Measurements from ENCODE around the gene KRT74. TPM values are rescaled to one million over a fixed set of nuclear protein-coding genes. Genes with fewer than 3 reads are reported as not detected.

The KRT74 gene
- total RNA-seq = not detected

GRCh38 chr12:52573743-52574142 lies at the start of gene KRT74:
Gene KRT74, minus strand, starts transcription at chr12:52573843. Its CDS starts 66 bp downstream, at chr12:52573777.
- no CpG with 5 or more reads among the region's 3 CpGs for WGBS, 2 donors (ENCODE audit: low coverage in 1 of 2)
- TF ChIP-seq POLR2A (IDR thresholded peaks at IDR 0.05) (no peak), POLR2AphosphoS5 (IDR thresholded peaks at IDR 0.05) (no peak), EP300 (IDR thresholded peaks at IDR 0.05) (no peak)
- TF ChIP-seq, protein P1, sequence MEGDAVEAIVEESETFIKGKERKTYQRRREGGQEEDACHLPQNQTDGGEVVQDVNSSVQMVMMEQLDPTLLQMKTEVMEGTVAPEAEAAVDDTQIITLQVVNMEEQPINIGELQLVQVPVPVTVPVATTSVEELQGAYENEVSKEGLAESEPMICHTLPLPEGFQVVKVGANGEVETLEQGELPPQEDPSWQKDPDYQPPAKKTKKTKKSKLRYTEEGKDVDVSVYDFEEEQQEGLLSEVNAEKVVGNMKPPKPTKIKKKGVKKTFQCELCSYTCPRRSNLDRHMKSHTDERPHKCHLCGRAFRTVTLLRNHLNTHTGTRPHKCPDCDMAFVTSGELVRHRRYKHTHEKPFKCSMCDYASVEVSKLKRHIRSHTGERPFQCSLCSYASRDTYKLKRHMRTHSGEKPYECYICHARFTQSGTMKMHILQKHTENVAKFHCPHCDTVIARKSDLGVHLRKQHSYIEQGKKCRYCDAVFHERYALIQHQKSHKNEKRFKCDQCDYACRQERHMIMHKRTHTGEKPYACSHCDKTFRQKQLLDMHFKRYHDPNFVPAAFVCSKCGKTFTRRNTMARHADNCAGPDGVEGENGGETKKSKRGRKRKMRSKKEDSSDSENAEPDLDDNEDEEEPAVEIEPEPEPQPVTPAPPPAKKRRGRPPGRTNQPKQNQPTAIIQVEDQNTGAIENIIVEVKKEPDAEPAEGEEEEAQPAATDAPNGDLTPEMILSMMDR (IDR thresholded peaks at IDR 0.05) = no peak
- ATAC-seq = no peak

DNA sequence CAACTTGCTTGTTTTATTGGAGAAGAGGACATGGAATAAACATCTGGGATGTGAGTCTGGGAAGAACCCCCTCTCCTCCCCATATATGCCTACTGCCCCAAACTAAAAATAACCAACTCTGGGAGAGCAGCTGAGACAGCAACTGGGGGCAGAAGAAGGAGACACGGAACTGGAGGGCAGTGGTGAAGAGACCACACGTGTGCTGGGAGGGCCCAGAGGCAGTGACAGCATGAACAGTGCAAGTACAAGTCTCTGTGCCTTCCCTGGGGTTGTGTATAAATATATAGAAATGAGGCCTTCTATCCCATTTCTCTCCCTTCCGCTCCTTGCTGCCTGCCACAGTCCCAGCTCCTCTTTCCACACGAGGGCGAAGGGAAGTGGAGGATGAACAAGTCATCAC lies 48.7 kb upstream of the KRT74 start:
- Histone ChIP-seq H3K36me3 (no peaks in the 10 kb centered on the region), H3K9me3 (no peaks in the 10 kb centered on the region), H3K4me3 (no peak overlapping the region), H3K4me1 (no peaks in the 10 kb centered on the region), H3K27me3 (peaks cover 4% of the 10 kb centered on the region), H3K27ac (no peak overlapping the region)
- TF ChIP-seq POLR2A (IDR thresholded peaks at IDR 0.05) = no peak
- TF ChIP-seq POLR2AphosphoS5 (IDR thresholded peaks at IDR 0.05) = no peak
- no peak for TF ChIP-seq EP300 (IDR thresholded peaks at IDR 0.05)
- TF ChIP-seq, protein P1 (IDR thresholded peaks at IDR 0.05) = no peak
- WGBS, 2 donors (ENCODE audit: low coverage in 1 of 2) = 33 to 72% methylated on average over 5 of the region's 5 CpGs
- ATAC-seq = no peak

More at GRCh38 chr12:52573743-52574142, at the start of gene KRT74:
- H3K4me1 ChIP-seq = no peaks in the 10 kb centered on the region
- H3K36me3 ChIP-seq = no peaks in the 10 kb centered on the region
- no peaks in the 10 kb centered on the region for H3K9me3 ChIP-seq
- H3K27ac ChIP-seq = no peak within 1 kb of the TSS
- no peak within 1 kb of the TSS for H3K4me3 ChIP-seq
- peaks cover 43% of the 10 kb centered on the region for H3K27me3 ChIP-seq

GRCh38 chr12:52618866-52619265 lies 45.2 kb upstream of the KRT74 start:
- TF ChIP-seq, protein P1 (IDR thresholded peaks at IDR 0.05) = no peak
- TF ChIP-seq POLR2AphosphoS5 (IDR thresholded peaks at IDR 0.05) = no peak
- no peak for TF ChIP-seq POLR2A (IDR thresholded peaks at IDR 0.05)
- no peak for TF ChIP-seq EP300 (IDR thresholded peaks at IDR 0.05)
- WGBS, 2 donors (ENCODE audit: low coverage in 1 of 2) = 66 to 86% methylated on average over 1 to 2 of the region's 2 CpGs
- Histone ChIP-seq H3K9me3 (no peaks in the 10 kb centered on the region), H3K4me3 (no peak overlapping the region), H3K4me1 (no peaks in the 10 kb centered on the region), H3K27ac (no peak overlapping the region), H3K36me3 (no peaks in the 10 kb centered on the region), H3K27me3 (peaks cover 21% of the 10 kb centered on the region)
- ATAC-seq = no peak

- H3K4me1 ChIP-seq = no peaks in the 10 kb centered on the region
- H3K27ac ChIP-seq = no peak within 1 kb of the TSS
- TF ChIP-seq POLR2AphosphoS5 (IDR thresholded peaks at IDR 0.05) = no peak
- no peak for TF ChIP-seq POLR2A (IDR thresholded peaks at IDR 0.05)
- TF ChIP-seq, protein P1 (IDR thresholded peaks at IDR 0.05) = no peak
- TF ChIP-seq EP300 (IDR thresholded peaks at IDR 0.05) = no peak
- H3K9me3 ChIP-seq = no peaks in the 10 kb centered on the region
- no CpG with 5 or more reads among the region's 14 CpGs for WGBS, 2 donors (ENCODE audit: low coverage in 1 of 2)
- peaks cover 27% of the 10 kb centered on the region for H3K27me3 ChIP-seq
- no peak within 1 kb of the TSS for H3K4me3 ChIP-seq
- ATAC-seq = no peak
- no peaks in the 10 kb centered on the region for H3K36me3 ChIP-seq
Measured at GRCh38 chr12:52618216-52618615, 44.6 kb upstream of the KRT74 start, which contains the start of gene KRT73. Gene KRT73, minus strand, starts transcription at chr12:52618559. Its CDS starts 35 bp downstream, at chr12:52618524.

DNA sequence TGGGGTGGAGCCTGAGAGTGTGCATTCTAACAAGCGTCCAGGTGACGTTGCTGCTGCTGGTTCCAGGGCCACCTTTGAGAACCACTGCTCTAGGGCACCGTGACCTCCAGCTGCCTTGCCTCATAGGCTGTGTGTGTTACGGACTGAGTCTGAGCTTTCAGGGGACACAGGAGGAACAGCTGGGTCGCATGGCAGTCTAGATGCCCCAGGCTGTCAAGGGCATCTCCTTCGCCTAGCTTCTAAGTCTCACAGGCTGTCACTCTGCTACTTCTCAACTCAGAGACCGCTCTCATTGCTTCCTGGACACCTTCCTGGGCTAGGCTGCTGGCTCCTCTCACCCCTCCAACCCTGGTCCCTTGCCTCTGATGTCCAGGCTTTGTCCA lies 43.8 kb upstream of the KRT74 start:
- no peak for ATAC-seq
- Histone ChIP-seq H3K36me3 (no peaks in the 10 kb centered on the region), H3K27ac (no peak overlapping the region), H3K27me3 (peaks cover 29% of the 10 kb centered on the region), H3K9me3 (no peaks in the 10 kb centered on the region), H3K4me1 (no peaks in the 10 kb centered on the region), H3K4me3 (no peak overlapping the region)
- no peak for TF ChIP-seq EP300 (IDR thresholded peaks at IDR 0.05)
- TF ChIP-seq POLR2AphosphoS5 (IDR thresholded peaks at IDR 0.05) = no peak
- TF ChIP-seq, protein P1 (IDR thresholded peaks at IDR 0.05) = no peak
- TF ChIP-seq POLR2A (IDR thresholded peaks at IDR 0.05) = no peak
- WGBS, 2 donors (ENCODE audit: low coverage in 1 of 2) = 73% methylated on average over 4 of the region's 7 CpGs; no CpG with 5 or more reads in 1 of the 2 donors

Measured in gastroesophageal sphincter (tissue), 4 donors.